A673 (cell line): ENCODE measurements around the gene FBXO11.

ENCODE experiments used
- CTCF ChIP-seq: fragments of 300-800, 200-600 bp; sonication (generic); conservative IDR thresholded peaks from 2 replicates; pipeline ENCODE4 v1.5.1; 2017; ENCODE audit warnings: low read depth, mild to moderate bottlenecking, antibody characterized with exemption, low read length, moderate library complexity, mixed read lengths
- EZH2 ChIP-seq: fragments of 200-600 bp; sonication (generic); IDR thresholded peaks from 2 replicates; pipeline ENCODE4 v1.6.1; 2017; ENCODE audit warnings: borderline replicate concordance, low read depth, mild to moderate bottlenecking, mixed read lengths, antibody characterized with exemption, low read length; ENCODE audit not compliant: poor library complexity, severe bottlenecking

GRCh38 chr2:47803363-47803762, 102.9 kb downstream of the FBXO11 start:
- no peak for TF ChIP-seq CTCF
- TF ChIP-seq EZH2: no peak
